GM10248 (cell line): ENCODE data around the gene BANP.
"Not testable (repeated sequence)": the region's sequence is repeated elsewhere in the genome, so short reads cannot be mapped to it uniquely, and the experiment has no call there.

Source experiments
- CTCF ChIA-PET: fragments of 300-600 bp; sonication (Branson Sonifier 250); formaldehyde crosslinking; extraction: SDS; loops from one replicate; lab custom pipeline; 2021; ENCODE audit warnings: antibody characterized with exemption; lab: Yijun Ruan, JAX
- POLR2A ChIA-PET: fragments of 350-650 bp; sonication (Branson Sonifier 250); formaldehyde crosslinking; extraction: SDS; loops from one replicate; lab custom pipeline; 2020; ENCODE audit warnings: antibody characterized with exemption; lab: Yijun Ruan, JAX
- DNase-seq: peaks from one replicate; pipeline ENCODE4 v3.0.0; 2012; ENCODE audit errors: extremely low spot score
- CTCF ChIP-seq: IDR thresholded peaks from 2 replicates; pipeline ENCODE4 v1.5.1; 2012; ENCODE audit warnings: mild to moderate bottlenecking, low read depth; ENCODE audit errors: extremely low read depth, missing control alignments, control extremely low read depth

The BANP gene

GRCh38 chr16:88086571-88087516 is 135.6 kb downstream of the BANP start:
- ChIA-PET CTCF (no interaction called here), POLR2A (no interaction called here)
- no peak for TF ChIP-seq CTCF
- no peak for DNase-seq

GRCh38 chr16:88087517-88087877 is 136.3 kb downstream of the BANP start:
- POLR2A ChIA-PET = no interaction called here
- no peak for TF ChIP-seq CTCF
- CTCF ChIA-PET = no interaction called here
- DNase-seq = no peak

GRCh38 chr16:88088161-88088581 is 136.9 kb downstream of the BANP start:
- no peak for DNase-seq
- ChIA-PET CTCF (no interaction called here), POLR2A (no interaction called here)
- TF ChIP-seq CTCF = no peak

GRCh38 chr16:88088611-88089010 is 137.4 kb downstream of the BANP start:
- POLR2A ChIA-PET, DNase-seq, CTCF ChIA-PET: not testable (repeated sequence)

GRCh38 chr16:88089071-88089470 is 137.8 kb downstream of the BANP start:
- POLR2A ChIA-PET, DNase-seq, CTCF ChIA-PET: not testable (repeated sequence)

GRCh38 chr16:88089632-88090376 is 138.6 kb downstream of the BANP start:
- DNase-seq, CTCF ChIA-PET, POLR2A ChIA-PET: not testable (repeated sequence)

GRCh38 chr16:88090377-88091175 is 139.3 kb downstream of the BANP start:
- DNase-seq, POLR2A ChIA-PET, CTCF ChIA-PET: not testable (repeated sequence)

- DNase-seq, POLR2A ChIA-PET, CTCF ChIA-PET: not testable (repeated sequence)
Observed at GRCh38 chr16:88091221-88091971, 140.2 kb downstream of the BANP start.

- POLR2A ChIA-PET, DNase-seq, CTCF ChIA-PET: not testable (repeated sequence)
Observed at GRCh38 chr16:88091972-88092302, 140.7 kb downstream of the BANP start.

- DNase-seq, POLR2A ChIA-PET, CTCF ChIA-PET: not testable (repeated sequence)
Observed at GRCh38 chr16:88092791-88093555, 141.7 kb downstream of the BANP start.

- POLR2A ChIA-PET = interaction anchor here (0.8 kb wide), 1 partner anchor 9 kb away, joined by 4 read pairs; no protein-coding TSS in a partner anchor
- DNase-seq, CTCF ChIA-PET: not testable (repeated sequence)
Observed at GRCh38 chr16:88093556-88094252, 142.5 kb downstream of the BANP start.

GRCh38 chr16:88094253-88094575 is 143.0 kb downstream of the BANP start:
- DNase-seq, CTCF ChIA-PET: not testable (repeated sequence)
- POLR2A ChIA-PET = interaction anchor here (0.8 kb wide), 1 partner anchor 10 kb away, joined by 4 read pairs; no protein-coding TSS in a partner anchor
